ENCODE measurements around the gene DPP10.

DPP10 gene

DNA sequence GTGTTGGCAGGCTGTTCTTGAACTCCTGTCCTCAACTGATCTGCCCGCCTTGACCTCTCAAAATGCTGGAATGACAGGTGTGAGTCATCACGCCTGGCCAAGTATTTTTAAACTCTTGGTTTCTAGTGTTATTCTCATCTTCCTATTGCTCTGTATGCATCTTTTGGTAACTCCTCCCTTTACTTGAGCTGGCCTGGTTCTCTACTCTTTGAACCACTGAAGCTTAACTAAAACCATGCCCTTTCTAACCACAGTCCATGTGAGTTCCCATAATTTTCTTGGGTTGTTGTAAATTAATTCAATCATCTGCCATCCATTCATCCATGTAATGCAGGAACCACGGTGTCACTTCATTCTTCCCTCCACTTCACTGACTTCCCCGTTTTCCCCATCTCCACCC is 1131.3 kb downstream of the DPP10 start:
- no peaks in the 10 kb centered on the region for H3K27me3 ChIP-seq (ENCODE audit: insufficient read depth, low read length, poor library complexity, severe bottlenecking)

DNA sequence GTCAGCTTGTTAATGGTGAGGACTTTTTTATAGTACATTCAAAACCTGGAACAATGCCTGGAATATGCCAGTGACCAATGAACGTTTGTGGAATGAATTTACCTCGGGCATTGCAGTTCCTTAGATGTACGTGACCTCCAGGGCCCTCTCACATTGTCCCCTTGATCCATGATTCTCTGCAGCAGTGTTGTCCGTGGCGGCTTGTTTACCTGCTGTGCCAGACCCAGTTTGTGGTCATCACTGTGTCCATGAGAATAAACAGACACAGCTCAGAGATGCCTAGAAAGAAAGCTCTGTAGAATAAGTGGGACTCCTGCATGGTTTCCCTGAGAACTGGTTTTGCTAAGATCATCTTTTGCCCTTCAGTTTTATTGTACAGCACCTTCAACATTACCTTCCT is 1132.2 kb downstream of the DPP10 start:
- no peaks in the 10 kb centered on the region for H3K27me3 ChIP-seq (ENCODE audit: insufficient read depth, low read length, poor library complexity, severe bottlenecking)
- no peaks in the 10 kb centered on the region for H4K20me1 ChIP-seq (ENCODE audit: insufficient read depth, low read length, poor library complexity, severe bottlenecking)
- H3K4me1 ChIP-seq (ENCODE audit: insufficient read depth, low read length, poor library complexity, severe bottlenecking): no peaks in the 10 kb centered on the region
- no peak overlapping the region for H3K9ac ChIP-seq (ENCODE audit: low read depth, low read length, poor library complexity, severe bottlenecking)
- H3K4me2 ChIP-seq (ENCODE audit: low read depth, low read length, poor library complexity, severe bottlenecking): no peak overlapping the region
- no peaks in the 10 kb centered on the region for H3K36me3 ChIP-seq (ENCODE audit: insufficient read depth, low read length)
- no peaks in the 10 kb centered on the region for H3K79me2 ChIP-seq (ENCODE audit: insufficient read depth, low read length)
- no peak overlapping the region for H2AFZ ChIP-seq (ENCODE audit: low read length)
- no peaks in the 10 kb centered on the region for H3F3A ChIP-seq (ENCODE audit: low read depth)
- TF ChIP-seq EZH2phosphoT487 (IDR thresholded peaks at IDR 0.05; ENCODE audit: borderline replicate concordance): no peak
- TF ChIP-seq, protein P1, sequence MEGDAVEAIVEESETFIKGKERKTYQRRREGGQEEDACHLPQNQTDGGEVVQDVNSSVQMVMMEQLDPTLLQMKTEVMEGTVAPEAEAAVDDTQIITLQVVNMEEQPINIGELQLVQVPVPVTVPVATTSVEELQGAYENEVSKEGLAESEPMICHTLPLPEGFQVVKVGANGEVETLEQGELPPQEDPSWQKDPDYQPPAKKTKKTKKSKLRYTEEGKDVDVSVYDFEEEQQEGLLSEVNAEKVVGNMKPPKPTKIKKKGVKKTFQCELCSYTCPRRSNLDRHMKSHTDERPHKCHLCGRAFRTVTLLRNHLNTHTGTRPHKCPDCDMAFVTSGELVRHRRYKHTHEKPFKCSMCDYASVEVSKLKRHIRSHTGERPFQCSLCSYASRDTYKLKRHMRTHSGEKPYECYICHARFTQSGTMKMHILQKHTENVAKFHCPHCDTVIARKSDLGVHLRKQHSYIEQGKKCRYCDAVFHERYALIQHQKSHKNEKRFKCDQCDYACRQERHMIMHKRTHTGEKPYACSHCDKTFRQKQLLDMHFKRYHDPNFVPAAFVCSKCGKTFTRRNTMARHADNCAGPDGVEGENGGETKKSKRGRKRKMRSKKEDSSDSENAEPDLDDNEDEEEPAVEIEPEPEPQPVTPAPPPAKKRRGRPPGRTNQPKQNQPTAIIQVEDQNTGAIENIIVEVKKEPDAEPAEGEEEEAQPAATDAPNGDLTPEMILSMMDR (conservative IDR thresholded peaks at IDR 0.05; ENCODE audit: low read length): no peak
- H3K4me3 ChIP-seq (ENCODE audit: low read length, poor library complexity, severe bottlenecking): no peak overlapping the region
- no peaks in the 10 kb centered on the region for H3K9me2 ChIP-seq (replicated peaks; ENCODE audit: low read depth, low read length)
- no peaks in the 10 kb centered on the region for H3K9me3 ChIP-seq (ENCODE audit: insufficient read depth, low read depth, low read length)

More for the DNA sequence above, 1131.3 kb downstream of the DPP10 start:
- Histone ChIP-seq H3K4me1 (ENCODE audit: insufficient read depth, low read length, poor library complexity, severe bottlenecking) (no peaks in the 10 kb centered on the region), H3K9me3 (ENCODE audit: insufficient read depth, low read depth, low read length) (no peaks in the 10 kb centered on the region), H3K36me3 (ENCODE audit: insufficient read depth, low read length) (no peaks in the 10 kb centered on the region), H3K4me2 (ENCODE audit: low read depth, low read length, poor library complexity, severe bottlenecking) (no peak overlapping the region), H3K9me2 (replicated peaks; ENCODE audit: low read depth, low read length) (no peaks in the 10 kb centered on the region), H4K20me1 (ENCODE audit: insufficient read depth, low read length, poor library complexity, severe bottlenecking) (no peaks in the 10 kb centered on the region), H3F3A (ENCODE audit: low read depth) (no peaks in the 10 kb centered on the region), H3K79me2 (ENCODE audit: insufficient read depth, low read length) (no peaks in the 10 kb centered on the region), H3K9ac (ENCODE audit: low read depth, low read length, poor library complexity, severe bottlenecking) (no peak overlapping the region), H3K4me3 (ENCODE audit: low read length, poor library complexity, severe bottlenecking) (no peak overlapping the region), H2AFZ (ENCODE audit: low read length) (no peak overlapping the region)
- no peak for TF ChIP-seq EZH2phosphoT487 (IDR thresholded peaks at IDR 0.05; ENCODE audit: borderline replicate concordance)

DNA sequence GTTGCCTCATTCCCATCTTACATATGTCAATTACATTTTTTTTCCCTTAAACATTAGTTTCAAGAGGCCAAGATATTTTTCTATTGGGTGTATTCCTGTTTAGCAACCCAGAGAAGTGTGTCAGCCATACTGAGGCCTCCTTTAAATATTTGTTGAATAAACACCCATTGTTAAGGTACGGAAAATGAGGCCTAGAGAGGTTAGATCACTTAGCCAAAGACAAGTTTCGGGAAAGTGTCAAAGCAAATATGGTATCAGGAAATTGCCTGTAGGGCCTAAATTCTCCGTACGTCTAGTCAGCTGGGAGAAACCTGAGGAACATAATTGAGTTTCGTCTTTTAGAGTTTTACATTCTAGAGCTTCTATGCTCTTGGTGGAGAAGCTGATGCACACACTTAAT is 1138.3 kb downstream of the DPP10 start:
- Histone ChIP-seq H3K79me2 (ENCODE audit: insufficient read depth, low read length) (no peaks in the 10 kb centered on the region), H3K27me3 (ENCODE audit: insufficient read depth, low read length, poor library complexity, severe bottlenecking) (no peaks in the 10 kb centered on the region), H3K9me2 (replicated peaks; ENCODE audit: low read depth, low read length) (no peaks in the 10 kb centered on the region), H4K20me1 (ENCODE audit: insufficient read depth, low read length, poor library complexity, severe bottlenecking) (no peaks in the 10 kb centered on the region), H3K9ac (ENCODE audit: low read depth, low read length, poor library complexity, severe bottlenecking) (no peak overlapping the region), H3F3A (ENCODE audit: low read depth) (no peaks in the 10 kb centered on the region), H3K4me3 (ENCODE audit: low read length, poor library complexity, severe bottlenecking) (no peak overlapping the region), H3K9me3 (ENCODE audit: insufficient read depth, low read depth, low read length) (no peaks in the 10 kb centered on the region), H3K4me2 (ENCODE audit: low read depth, low read length, poor library complexity, severe bottlenecking) (no peak overlapping the region), H3K4me1 (ENCODE audit: insufficient read depth, low read length, poor library complexity, severe bottlenecking) (no peaks in the 10 kb centered on the region), H3K36me3 (ENCODE audit: insufficient read depth, low read length) (no peaks in the 10 kb centered on the region), H2AFZ (ENCODE audit: low read length) (no peak overlapping the region)
- TF ChIP-seq, protein P1 (conservative IDR thresholded peaks at IDR 0.05; ENCODE audit: low read length): no peak
- TF ChIP-seq EZH2phosphoT487 (IDR thresholded peaks at IDR 0.05; ENCODE audit: borderline replicate concordance): no peak

DNA sequence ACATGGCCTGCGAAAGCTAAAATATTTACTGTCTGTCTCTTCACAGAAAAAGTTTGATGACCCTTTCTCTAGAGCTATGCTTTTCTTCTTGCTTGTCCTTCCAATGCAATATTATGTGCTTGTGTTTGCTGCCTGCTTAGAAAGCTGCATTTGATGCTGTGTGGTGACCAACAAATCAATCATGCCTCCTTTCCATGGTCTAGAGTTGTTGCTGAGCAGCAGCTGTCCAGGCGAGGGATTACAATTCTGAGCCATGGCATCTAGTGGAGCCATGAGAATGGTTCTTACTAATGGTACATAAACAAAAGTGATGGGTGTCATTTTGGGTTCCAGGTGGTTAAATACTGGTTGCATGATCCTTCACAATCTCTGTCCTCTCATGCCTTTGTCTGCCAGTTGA is 1142.1 kb downstream of the DPP10 start:
- Histone ChIP-seq H3K27me3 (ENCODE audit: insufficient read depth, low read length, poor library complexity, severe bottlenecking) (no peaks in the 10 kb centered on the region), H3F3A (ENCODE audit: low read depth) (no peaks in the 10 kb centered on the region), H3K9me3 (ENCODE audit: insufficient read depth, low read depth, low read length) (no peaks in the 10 kb centered on the region), H3K36me3 (ENCODE audit: insufficient read depth, low read length) (no peaks in the 10 kb centered on the region), H3K4me1 (ENCODE audit: insufficient read depth, low read length, poor library complexity, severe bottlenecking) (no peaks in the 10 kb centered on the region), H4K20me1 (ENCODE audit: insufficient read depth, low read length, poor library complexity, severe bottlenecking) (no peaks in the 10 kb centered on the region), H3K4me2 (ENCODE audit: low read depth, low read length, poor library complexity, severe bottlenecking) (no peak overlapping the region), H2AFZ (ENCODE audit: low read length) (no peak overlapping the region), H3K4me3 (ENCODE audit: low read length, poor library complexity, severe bottlenecking) (no peak overlapping the region), H3K79me2 (ENCODE audit: insufficient read depth, low read length) (no peaks in the 10 kb centered on the region), H3K9me2 (replicated peaks; ENCODE audit: low read depth, low read length) (no peaks in the 10 kb centered on the region), H3K9ac (ENCODE audit: low read depth, low read length, poor library complexity, severe bottlenecking) (no peak overlapping the region)
- TF ChIP-seq EZH2phosphoT487 (IDR thresholded peaks at IDR 0.05; ENCODE audit: borderline replicate concordance): no peak
- TF ChIP-seq, protein P1 (conservative IDR thresholded peaks at IDR 0.05; ENCODE audit: low read length): no peak
